Measurements from ENCODE around the gene RAB28.

Gene RAB28

GRCh38 chr4:13525606-13526281 is 41.6 kb upstream of the RAB28 start:
- Histone ChIP-seq H3K4ac (ENCODE audit: low read depth, low read length) (no peak overlapping the region), H2BK120ac (ENCODE audit: insufficient read depth, low read length, poor library complexity) (no peak overlapping the region)

GRCh38 chr4:13524504-13525243 is 40.5 kb upstream of the RAB28 start:
- H3K4ac ChIP-seq (ENCODE audit: low read depth, low read length) = no peak overlapping the region
- peaks cover 0 to 3% of the 10 kb centered on the region in 2 experiments for H3K36me3 ChIP-seq (ENCODE audit: control insufficient read depth in 1 of 2, insufficient read depth in 2 of 2, low read length in 2 of 2)
- H2AFZ ChIP-seq (ENCODE audit: insufficient read depth, low read length, poor library complexity) = no peak overlapping the region
- DNase-seq = no peak
- H3K9ac ChIP-seq (ENCODE audit: low read length) = no peak overlapping the region
- H2AK5ac ChIP-seq (ENCODE audit: low read length) = no peak overlapping the region
- H2BK120ac ChIP-seq (ENCODE audit: insufficient read depth, low read length, poor library complexity) = no peak overlapping the region
- no peak overlapping the region for H3K14ac ChIP-seq (ENCODE audit: low read length)
- H3K4me2 ChIP-seq (ENCODE audit: low read length) = peak overlapping the region; percentile 13
- no peak overlapping the region for H3K23ac ChIP-seq (ENCODE audit: low read length)
- H3K9me3 ChIP-seq (ENCODE audit: insufficient read depth, low read depth, low read length) = peaks cover 23% of the 10 kb centered on the region
- H3K4me3 ChIP-seq (ENCODE audit: low read depth, low read length) = no peak overlapping the region
- H2BK5ac ChIP-seq (ENCODE audit: low read depth, low read length, poor library complexity) = no peak overlapping the region
- no peak overlapping the region for H4K12ac ChIP-seq (ENCODE audit: low read depth, low read length)
- H3K79me1 ChIP-seq (ENCODE audit: low read length) = no peaks in the 10 kb centered on the region
- H3K27ac ChIP-seq (ENCODE audit: low read depth, low read length) = no peak overlapping the region
- no peak overlapping the region for H4K91ac ChIP-seq (ENCODE audit: low read depth, low read length)
- H3K18ac ChIP-seq (ENCODE audit: low read length) = no peak overlapping the region
- no peaks in the 10 kb centered on the region for H3K79me2 ChIP-seq (ENCODE audit: control insufficient read depth, insufficient read depth, low read length, poor library complexity)
- H4K8ac ChIP-seq (ENCODE audit: low read depth, low read length) = no peak overlapping the region
- peaks cover 5 to 7% of the 10 kb centered on the region in 2 experiments for H3K4me1 ChIP-seq (ENCODE audit: control insufficient read depth in 1 of 2, insufficient read depth in 2 of 2, low read length in 2 of 2)
- H3K27me3 ChIP-seq (ENCODE audit: insufficient read depth, low read length) = peaks cover 75% of the 10 kb centered on the region
- WGBS (ENCODE audit: extremely low coverage, insufficient coverage, insufficient read length) = no CpG with 5 or more reads among the region's 36 CpGs
- H2BK12ac ChIP-seq (ENCODE audit: low read length) = no peak overlapping the region

More at GRCh38 chr4:13525606-13526281, 41.6 kb upstream of the RAB28 start:
- Histone ChIP-seq H3K79me1 (ENCODE audit: low read length) (no peaks in the 10 kb centered on the region), H4K12ac (ENCODE audit: low read depth, low read length) (no peak overlapping the region), H3K9ac (ENCODE audit: low read length) (no peak overlapping the region), H3K4me3 (ENCODE audit: low read depth, low read length) (no peak overlapping the region), H2AK5ac (ENCODE audit: low read length) (no peak overlapping the region), H3K18ac (ENCODE audit: low read length) (no peak overlapping the region), H2BK5ac (ENCODE audit: low read depth, low read length, poor library complexity) (no peak overlapping the region), H2AFZ (ENCODE audit: insufficient read depth, low read length, poor library complexity) (no peak overlapping the region), H3K4me1 (ENCODE audit: control insufficient read depth in 1 of 2, insufficient read depth in 2 of 2, low read length in 2 of 2) (peaks cover 5 to 7% of the 10 kb centered on the region in 2 experiments), H4K8ac (ENCODE audit: low read depth, low read length) (no peak overlapping the region), H3K27me3 (ENCODE audit: insufficient read depth, low read length) (peaks cover 85% of the 10 kb centered on the region), H3K14ac (ENCODE audit: low read length) (no peak overlapping the region), H3K36me3 (ENCODE audit: control insufficient read depth in 1 of 2, insufficient read depth in 2 of 2, low read length in 2 of 2) (peaks cover 0 to 3% of the 10 kb centered on the region in 2 experiments), H3K27ac (ENCODE audit: low read depth, low read length) (no peak overlapping the region), H4K91ac (ENCODE audit: low read depth, low read length) (no peak overlapping the region), H3K23ac (ENCODE audit: low read length) (no peak overlapping the region), H2BK12ac (ENCODE audit: low read length) (no peak overlapping the region), H3K79me2 (ENCODE audit: control insufficient read depth, insufficient read depth, low read length, poor library complexity) (no peaks in the 10 kb centered on the region), H3K9me3 (ENCODE audit: insufficient read depth, low read depth, low read length) (peaks cover 28% of the 10 kb centered on the region), H3K4me2 (ENCODE audit: low read length) (no peak overlapping the region)
- WGBS (ENCODE audit: extremely low coverage, insufficient coverage, insufficient read length) = no CpG with 5 or more reads among the region's 4 CpGs
- no peak for DNase-seq

GRCh38 chr4:13523591-13524503 is 39.7 kb upstream of the RAB28 start:
- no peak overlapping the region for H4K8ac ChIP-seq (ENCODE audit: low read depth, low read length)
- no peak overlapping the region for H2BK120ac ChIP-seq (ENCODE audit: insufficient read depth, low read length, poor library complexity)
- no peak overlapping the region for H3K14ac ChIP-seq (ENCODE audit: low read length)
- H3K4me2 ChIP-seq (ENCODE audit: low read length) = no peak overlapping the region
- H3K18ac ChIP-seq (ENCODE audit: low read length) = no peak overlapping the region
- peaks cover 0 to 3% of the 10 kb centered on the region in 2 experiments for H3K36me3 ChIP-seq (ENCODE audit: control insufficient read depth in 1 of 2, insufficient read depth in 2 of 2, low read length in 2 of 2)
- no CpG with 5 or more reads among the region's 59 CpGs for WGBS (ENCODE audit: extremely low coverage, insufficient coverage, insufficient read length)
- no peak overlapping the region for H3K27ac ChIP-seq (ENCODE audit: low read depth, low read length)
- H2BK12ac ChIP-seq (ENCODE audit: low read length) = no peak overlapping the region
- peaks cover 21% of the 10 kb centered on the region for H3K9me3 ChIP-seq (ENCODE audit: insufficient read depth, low read depth, low read length)
- H2AK5ac ChIP-seq (ENCODE audit: low read length) = no peak overlapping the region
- no peak overlapping the region for H3K4me3 ChIP-seq (ENCODE audit: low read depth, low read length)
- no peaks in the 10 kb centered on the region for H3K79me2 ChIP-seq (ENCODE audit: control insufficient read depth, insufficient read depth, low read length, poor library complexity)
- no peak for DNase-seq
- no peaks in the 10 kb centered on the region for H3K79me1 ChIP-seq (ENCODE audit: low read length)
- no peak overlapping the region for H4K91ac ChIP-seq (ENCODE audit: low read depth, low read length)
- no peak overlapping the region for H2BK5ac ChIP-seq (ENCODE audit: low read depth, low read length, poor library complexity)
- H3K4ac ChIP-seq (ENCODE audit: low read depth, low read length) = no peak overlapping the region
- H3K4me1 ChIP-seq (ENCODE audit: control insufficient read depth in 1 of 2, insufficient read depth in 2 of 2, low read length in 2 of 2) = peaks cover 5 to 7% of the 10 kb centered on the region in 2 experiments
- no peak overlapping the region for H3K9ac ChIP-seq (ENCODE audit: low read length)
- H3K23ac ChIP-seq (ENCODE audit: low read length) = no peak overlapping the region
- H4K12ac ChIP-seq (ENCODE audit: low read depth, low read length) = no peak overlapping the region
- peaks cover 67% of the 10 kb centered on the region for H3K27me3 ChIP-seq (ENCODE audit: insufficient read depth, low read length)
- H2AFZ ChIP-seq (ENCODE audit: insufficient read depth, low read length, poor library complexity) = no peak overlapping the region

- H3K9me3 ChIP-seq (ENCODE audit: insufficient read depth, low read depth, low read length) = peaks cover 21% of the 10 kb centered on the region
- H4K8ac ChIP-seq (ENCODE audit: low read depth, low read length) = no peak overlapping the region
- H2BK120ac ChIP-seq (ENCODE audit: insufficient read depth, low read length, poor library complexity) = no peak overlapping the region
- H2AFZ ChIP-seq (ENCODE audit: insufficient read depth, low read length, poor library complexity) = no peak overlapping the region
- H3K79me1 ChIP-seq (ENCODE audit: low read length) = no peaks in the 10 kb centered on the region
- no peak overlapping the region for H3K4me2 ChIP-seq (ENCODE audit: low read length)
- no peak overlapping the region for H3K4ac ChIP-seq (ENCODE audit: low read depth, low read length)
- H3K36me3 ChIP-seq (ENCODE audit: control insufficient read depth in 1 of 2, insufficient read depth in 2 of 2, low read length in 2 of 2) = peaks cover 0 to 3% of the 10 kb centered on the region in 2 experiments
- H3K4me1 ChIP-seq (ENCODE audit: control insufficient read depth in 1 of 2, insufficient read depth in 2 of 2, low read length in 2 of 2) = peaks cover 5 to 7% of the 10 kb centered on the region in 2 experiments
- H3K23ac ChIP-seq (ENCODE audit: low read length) = no peak overlapping the region
- no CpG with 5 or more reads among the region's 17 CpGs for WGBS (ENCODE audit: extremely low coverage, insufficient coverage, insufficient read length)
- no peak overlapping the region for H3K18ac ChIP-seq (ENCODE audit: low read length)
- no peak overlapping the region for H4K12ac ChIP-seq (ENCODE audit: low read depth, low read length)
- no peaks in the 10 kb centered on the region for H3K79me2 ChIP-seq (ENCODE audit: control insufficient read depth, insufficient read depth, low read length, poor library complexity)
- DNase-seq = no peak
- H2BK5ac ChIP-seq (ENCODE audit: low read depth, low read length, poor library complexity) = no peak overlapping the region
- H3K27me3 ChIP-seq (ENCODE audit: insufficient read depth, low read length) = peaks cover 59% of the 10 kb centered on the region
- no peak overlapping the region for H3K14ac ChIP-seq (ENCODE audit: low read length)
- no peak overlapping the region for H4K91ac ChIP-seq (ENCODE audit: low read depth, low read length)
- H3K9ac ChIP-seq (ENCODE audit: low read length) = no peak overlapping the region
- H2BK12ac ChIP-seq (ENCODE audit: low read length) = no peak overlapping the region
- no peak overlapping the region for H2AK5ac ChIP-seq (ENCODE audit: low read length)
- H3K4me3 ChIP-seq (ENCODE audit: low read depth, low read length) = no peak overlapping the region
- H3K27ac ChIP-seq (ENCODE audit: low read depth, low read length) = no peak overlapping the region
Measured at GRCh38 chr4:13523105-13523477, 39.0 kb upstream of the RAB28 start.
